ENCODE data around the gene VTI1A. TPM values are rescaled to one million over a fixed set of nuclear protein-coding genes. Genes with fewer than 3 reads are reported as not detected.
A peak's percentile ranks its signal among the peaks of the same experiment; 100 is the strongest.

VTI1A gene
- total RNA-seq, 1 donor from 2014 or later = 36.9 TPM

DNA sequence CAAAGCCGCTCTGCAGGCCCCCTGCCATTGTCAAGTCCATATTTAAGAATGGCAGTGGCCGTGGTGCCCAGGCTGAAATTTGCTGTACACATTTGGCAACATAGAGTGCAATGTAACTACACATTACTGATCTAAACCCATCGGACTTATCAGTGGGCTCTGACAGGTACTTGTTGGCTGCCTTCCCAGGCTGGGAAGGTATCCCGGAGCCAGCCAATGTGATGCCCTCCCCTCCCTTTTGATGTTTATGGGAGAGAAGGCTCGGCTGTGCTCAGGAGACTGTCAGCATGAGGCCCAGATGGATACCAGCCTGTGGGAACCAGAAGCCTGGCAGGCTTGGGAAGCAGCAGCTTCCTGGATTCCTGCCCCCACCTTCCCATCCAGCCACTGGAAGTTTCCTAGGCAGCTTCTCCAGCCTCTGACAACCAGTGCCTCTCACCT, 357.0 kb downstream of the VTI1A start:
- Histone ChIP-seq H3K27ac (no peak overlapping the region), H3K4me1 (peaks cover 4% of the 10 kb centered on the region), H3K4me3 (no peak overlapping the region), H3K27me3 (ENCODE audit: low read depth) (no peaks in the 10 kb centered on the region), H3K9me3 (no peaks in the 10 kb centered on the region), H3K36me3 (no peaks in the 10 kb centered on the region)
- peak; percentile 24 to 34 for ATAC-seq
- intact Hi-C loops (cut with DNase I) = no loop called here
- no peak for DNase-seq
- TF ChIP-seq, protein P1, sequence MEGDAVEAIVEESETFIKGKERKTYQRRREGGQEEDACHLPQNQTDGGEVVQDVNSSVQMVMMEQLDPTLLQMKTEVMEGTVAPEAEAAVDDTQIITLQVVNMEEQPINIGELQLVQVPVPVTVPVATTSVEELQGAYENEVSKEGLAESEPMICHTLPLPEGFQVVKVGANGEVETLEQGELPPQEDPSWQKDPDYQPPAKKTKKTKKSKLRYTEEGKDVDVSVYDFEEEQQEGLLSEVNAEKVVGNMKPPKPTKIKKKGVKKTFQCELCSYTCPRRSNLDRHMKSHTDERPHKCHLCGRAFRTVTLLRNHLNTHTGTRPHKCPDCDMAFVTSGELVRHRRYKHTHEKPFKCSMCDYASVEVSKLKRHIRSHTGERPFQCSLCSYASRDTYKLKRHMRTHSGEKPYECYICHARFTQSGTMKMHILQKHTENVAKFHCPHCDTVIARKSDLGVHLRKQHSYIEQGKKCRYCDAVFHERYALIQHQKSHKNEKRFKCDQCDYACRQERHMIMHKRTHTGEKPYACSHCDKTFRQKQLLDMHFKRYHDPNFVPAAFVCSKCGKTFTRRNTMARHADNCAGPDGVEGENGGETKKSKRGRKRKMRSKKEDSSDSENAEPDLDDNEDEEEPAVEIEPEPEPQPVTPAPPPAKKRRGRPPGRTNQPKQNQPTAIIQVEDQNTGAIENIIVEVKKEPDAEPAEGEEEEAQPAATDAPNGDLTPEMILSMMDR (IDR thresholded peaks at IDR 0.05) = no peak

DNA sequence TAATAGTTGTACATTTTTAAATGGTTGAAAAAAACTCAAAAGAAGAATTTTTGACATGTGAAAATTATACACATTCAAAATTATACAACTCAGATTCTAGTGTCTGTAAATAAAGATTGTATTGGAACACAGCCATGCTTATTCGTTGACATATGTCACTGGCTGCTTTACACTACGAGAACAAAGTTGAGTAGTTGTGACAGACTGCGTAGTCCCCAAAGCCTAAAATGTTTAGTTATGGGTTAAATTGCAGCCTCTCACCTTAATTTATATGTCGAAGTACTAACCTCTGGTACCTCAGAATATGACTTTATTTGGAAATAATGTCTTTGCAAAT, 358.2 kb downstream of the VTI1A start:
- no peaks in the 10 kb centered on the region for H3K27me3 ChIP-seq (ENCODE audit: low read depth)
- no peak overlapping the region for H3K4me3 ChIP-seq
- H3K4me1 ChIP-seq = peaks cover 4% of the 10 kb centered on the region
- H3K9me3 ChIP-seq = no peaks in the 10 kb centered on the region
- ATAC-seq (no peak), DNase-seq (no peak)
- intact Hi-C loops (cut with DNase I) = no loop called here
- TF ChIP-seq, protein P1 (IDR thresholded peaks at IDR 0.05) = no peak
- H3K27ac ChIP-seq = no peak overlapping the region
- no peaks in the 10 kb centered on the region for H3K36me3 ChIP-seq

DNA sequence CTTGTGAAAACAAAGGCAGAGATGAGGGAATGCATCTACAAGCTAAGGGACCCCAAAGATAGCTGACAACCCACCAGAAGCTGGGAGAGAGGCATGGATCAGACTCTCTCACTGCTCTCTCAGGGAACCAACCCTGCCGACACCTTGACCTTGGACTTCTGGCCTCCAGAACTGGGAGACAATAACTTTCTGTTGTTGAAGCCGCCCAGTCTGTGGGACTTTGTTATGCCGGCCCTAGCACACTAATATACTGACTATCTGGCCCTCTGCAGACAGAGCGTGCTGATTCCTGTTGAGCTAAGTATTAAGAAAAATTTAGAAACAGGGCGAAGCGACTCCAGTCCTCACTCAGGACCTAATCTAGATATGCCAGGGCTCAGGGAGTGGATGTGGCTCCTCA, 358.7 kb downstream of the VTI1A start:
- TF ChIP-seq, protein P1 (IDR thresholded peaks at IDR 0.05) = no peak
- ATAC-seq = no peak
- H3K9me3 ChIP-seq = no peaks in the 10 kb centered on the region
- H3K27ac ChIP-seq = no peak overlapping the region
- peaks cover 4% of the 10 kb centered on the region for H3K4me1 ChIP-seq
- H3K4me3 ChIP-seq = no peak overlapping the region
- H3K36me3 ChIP-seq = no peaks in the 10 kb centered on the region
- DNase-seq = no peak
- no peaks in the 10 kb centered on the region for H3K27me3 ChIP-seq (ENCODE audit: low read depth)
- intact Hi-C loops (cut with DNase I) = no loop called here

DNA sequence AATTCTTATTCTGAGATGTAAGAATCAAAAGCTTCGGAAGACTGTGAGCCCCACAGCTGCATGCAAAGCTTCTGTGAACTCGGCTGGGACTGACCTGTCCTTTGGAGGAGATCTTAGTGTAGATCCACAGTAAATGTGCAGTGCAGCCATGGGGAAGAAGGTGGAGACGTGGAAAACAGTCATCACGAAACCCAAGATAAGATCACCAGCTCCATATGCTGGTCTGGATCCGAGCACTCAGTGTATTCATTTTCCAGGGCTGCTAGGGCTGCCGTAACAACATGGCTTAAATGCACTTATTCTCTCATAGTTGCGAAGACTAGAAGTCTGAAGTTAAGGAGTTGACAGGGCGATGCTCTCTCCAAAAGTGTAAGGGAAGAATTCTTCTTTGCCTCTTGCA, 360.0 kb downstream of the VTI1A start:
- Histone ChIP-seq H3K27ac (no peak overlapping the region), H3K4me3 (no peak overlapping the region), H3K9me3 (no peaks in the 10 kb centered on the region), H3K4me1 (peaks cover 5% of the 10 kb centered on the region), H3K27me3 (ENCODE audit: low read depth) (no peaks in the 10 kb centered on the region), H3K36me3 (no peaks in the 10 kb centered on the region)
- ATAC-seq = no peak
- intact Hi-C loops (cut with DNase I) = no loop called here
- no peak for DNase-seq
- TF ChIP-seq, protein P1 (IDR thresholded peaks at IDR 0.05) = no peak

DNA sequence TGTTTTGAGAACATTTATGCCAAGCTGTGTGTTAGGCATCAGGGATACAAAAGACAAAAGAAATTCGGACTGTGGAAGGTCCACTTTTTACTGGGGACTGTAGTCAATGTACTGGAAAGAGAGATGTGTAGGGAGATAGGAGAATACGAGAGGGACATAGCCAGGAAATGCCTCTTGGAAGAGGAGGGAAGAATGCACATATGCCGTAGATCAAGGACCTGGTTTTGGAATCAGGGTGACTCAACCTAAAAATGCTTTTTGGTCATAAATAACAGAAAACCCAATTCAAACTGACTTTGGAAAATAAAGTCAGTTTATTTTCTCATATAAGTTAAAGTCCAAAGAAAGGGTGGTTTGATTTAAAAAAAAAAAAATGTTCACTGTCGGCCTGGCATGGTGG, 362.7 kb downstream of the VTI1A start:
- no peak for ATAC-seq
- TF ChIP-seq, protein P1 (IDR thresholded peaks at IDR 0.05) = no peak
- intact Hi-C loops (cut with DNase I) = no loop called here

DNA sequence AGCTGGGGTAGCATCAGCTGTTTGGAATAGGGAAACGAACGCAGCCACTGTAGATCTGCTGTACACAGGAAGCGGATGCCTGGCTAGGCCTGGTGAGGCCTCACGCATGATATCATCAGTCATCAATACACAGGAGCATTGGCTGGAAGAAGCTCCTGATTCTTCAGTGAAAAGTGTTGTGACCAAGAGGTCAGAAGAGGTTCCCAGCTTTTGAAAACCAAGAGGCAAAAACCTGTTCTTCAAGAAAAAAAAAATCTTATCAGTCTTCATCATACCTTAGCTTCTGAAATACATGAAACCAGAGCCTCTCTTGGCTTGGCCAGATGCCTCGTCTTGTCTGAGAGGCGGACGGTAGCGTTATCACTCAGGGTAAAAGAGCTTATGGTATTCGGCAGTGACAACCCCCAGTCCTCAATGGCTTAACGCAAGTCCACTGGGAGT, 363.7 kb downstream of the VTI1A start:
- no peak for ATAC-seq
- H3K36me3 ChIP-seq = no peaks in the 10 kb centered on the region
- intact Hi-C loops (cut with DNase I) = no loop called here
- no peaks in the 10 kb centered on the region for H3K9me3 ChIP-seq
- H3K4me1 ChIP-seq = peaks cover 19% of the 10 kb centered on the region
- H3K27ac ChIP-seq = no peak overlapping the region
- no peak overlapping the region for H3K4me3 ChIP-seq
- TF ChIP-seq, protein P1 (IDR thresholded peaks at IDR 0.05) = no peak
- no peak for DNase-seq
- H3K27me3 ChIP-seq (ENCODE audit: low read depth) = no peaks in the 10 kb centered on the region

More for the DNA sequence above, 362.7 kb downstream of the VTI1A start:
- Histone ChIP-seq H3K4me3 (no peak overlapping the region), H3K9me3 (no peaks in the 10 kb centered on the region), H3K27me3 (ENCODE audit: low read depth) (no peaks in the 10 kb centered on the region), H3K27ac (no peak overlapping the region), H3K36me3 (no peaks in the 10 kb centered on the region), H3K4me1 (peaks cover 12% of the 10 kb centered on the region)
- DNase-seq = no peak
